HG02798 (cell line): ENCODE results near the gene EFS.
"Not testable (repeated sequence)": the region's sequence is repeated elsewhere in the genome, so short reads cannot be mapped to it uniquely, and the experiment has no call there.

Experiments
- ATAC-seq: cut with Tn5 transposase; IDR thresholded peaks from one replicate; pipeline ENCODE4 v1.9.1; 2021; ENCODE audit warnings: mild to moderate bottlenecking; ENCODE audit not compliant: unreplicated experiment, poor library complexity

Gene EFS

GRCh38 chr14:23365036-23365731, at the start of gene EFS:
EFS (minus strand) TSS chr14:23365172; CDS start chr14:23365025, 147 bp downstream.
- no peak for ATAC-seq

- no peak for ATAC-seq
Measured at GRCh38 chr14:23414254-23414653, 49.3 kb upstream of the EFS start.

- no peak for ATAC-seq
Measured at GRCh38 chr14:23413681-23414080, 48.7 kb upstream of the EFS start.

- no peak for ATAC-seq
Measured at GRCh38 chr14:23411563-23412525, 46.9 kb upstream of the EFS start.

GRCh38 chr14:23409966-23410635, 45.1 kb upstream of the EFS start:
- ATAC-seq, result no peak

- no peak for ATAC-seq
Measured at GRCh38 chr14:23409475-23409874, 44.5 kb upstream of the EFS start.

GRCh38 chr14:23408307-23408630, 43.3 kb upstream of the EFS start:
- no peak for ATAC-seq

- no peak for ATAC-seq
Measured at GRCh38 chr14:23407516-23408306, 42.7 kb upstream of the EFS start, which contains the start of gene MYH6. MYH6 (minus strand) TSS chr14:23408273; CDS start chr14:23407223, 1,050 bp downstream.

- ATAC-seq, result no peak
Measured at GRCh38 chr14:23406725-23407355, 41.9 kb upstream of the EFS start.

GRCh38 chr14:23406244-23406643, 41.3 kb upstream of the EFS start:
- ATAC-seq, result no peak

- no peak for ATAC-seq
Measured at GRCh38 chr14:23405516-23406025, 40.6 kb upstream of the EFS start.

- ATAC-seq, result no peak
Measured at GRCh38 chr14:23405096-23405495, 40.1 kb upstream of the EFS start.

GRCh38 chr14:23404331-23404900, 39.4 kb upstream of the EFS start:
- no peak for ATAC-seq

GRCh38 chr14:23403908-23404307, 38.9 kb upstream of the EFS start:
- ATAC-seq, result no peak

GRCh38 chr14:23403139-23403438, 38.1 kb upstream of the EFS start:
- ATAC-seq, result no peak

GRCh38 chr14:23402296-23403138, 37.5 kb upstream of the EFS start:
- ATAC-seq, result no peak

GRCh38 chr14:23401291-23401690, 36.3 kb upstream of the EFS start:
- no peak for ATAC-seq

GRCh38 chr14:23400496-23401149, 35.7 kb upstream of the EFS start:
- not testable (repeated sequence) for ATAC-seq
